Activated B cell treated with CpG ODN at 0.5 μM for 24 hours (primary cell): Measurements from ENCODE around the gene MEA1. TPM values are rescaled to one million over a fixed set of nuclear protein-coding genes. Genes with fewer than 3 reads are reported as not detected.

ENCODE experiments used
- ATAC-seq: fragments of 200-7000 bp; cut with Tn5 transposase; one replicate; pipeline ENCODE4 v1.10.0; 2021; ENCODE audit warnings: low read depth, mild to moderate bottlenecking, moderate library complexity
- CTCF ChIA-PET: fragments of 350-600 bp; sonication (Branson Sonifier 250); formaldehyde crosslinking; loops from one replicate; lab custom pipeline; 2021; ENCODE audit warnings: antibody characterized with exemption; lab: Charles Lee
- POLR2A ChIA-PET: fragments of 350-600 bp; sonication (Branson Sonifier 250); formaldehyde crosslinking; loops from one replicate; lab custom pipeline; 2021; ENCODE audit warnings: antibody characterized with exemption; lab: Charles Lee
- DNase-seq: peaks from one replicate; pipeline ENCODE4 v3.0.0; 2022
- H3K27ac Mint-ChIP-seq: one replicate; pipeline ENCODE4 v1.8.0; 2020; ENCODE audit warnings: mixed read lengths
- H3K27me3 Mint-ChIP-seq: one replicate; pipeline ENCODE4 v1.8.0; 2021; ENCODE audit warnings: mixed read lengths
- H3K36me3 Mint-ChIP-seq: one replicate; pipeline ENCODE4 v1.8.0; 2021; ENCODE audit warnings: low read depth, mixed read lengths
- H3K4me1 Mint-ChIP-seq: one replicate; pipeline ENCODE4 v1.8.0; 2021; ENCODE audit warnings: mixed read lengths
- H3K4me3 Mint-ChIP-seq: one replicate; pipeline ENCODE4 v1.8.0; 2020; ENCODE audit warnings: mild to moderate bottlenecking, mixed read lengths
- H3K9me3 Mint-ChIP-seq: one replicate; pipeline ENCODE4 v1.8.0; 2020; ENCODE audit warnings: mixed read lengths
- intact Hi-C: fragments of 100-400 bp; cut with micrococcal nuclease; formaldehyde crosslinking; loops from one replicate; pipeline ENCODE4 v1.15.1; 2024
- total RNA-seq: library from RNA; stranded (reverse); gene quantifications from 2 replicates; pipeline ENCODE4 v1.2.3, GENCODE V29; 2022
- TF ChIP-seq, protein P1 (sequence below): fragments of 200-600 bp; IDR thresholded peaks from one replicate; pipeline ENCODE4 v1.8.0; 2022; ENCODE audit warnings: antibody characterized with exemption, mild to moderate bottlenecking

Gene MEA1
- total RNA-seq, 1 donor from 2014 or later: 44.4 TPM

DNA sequence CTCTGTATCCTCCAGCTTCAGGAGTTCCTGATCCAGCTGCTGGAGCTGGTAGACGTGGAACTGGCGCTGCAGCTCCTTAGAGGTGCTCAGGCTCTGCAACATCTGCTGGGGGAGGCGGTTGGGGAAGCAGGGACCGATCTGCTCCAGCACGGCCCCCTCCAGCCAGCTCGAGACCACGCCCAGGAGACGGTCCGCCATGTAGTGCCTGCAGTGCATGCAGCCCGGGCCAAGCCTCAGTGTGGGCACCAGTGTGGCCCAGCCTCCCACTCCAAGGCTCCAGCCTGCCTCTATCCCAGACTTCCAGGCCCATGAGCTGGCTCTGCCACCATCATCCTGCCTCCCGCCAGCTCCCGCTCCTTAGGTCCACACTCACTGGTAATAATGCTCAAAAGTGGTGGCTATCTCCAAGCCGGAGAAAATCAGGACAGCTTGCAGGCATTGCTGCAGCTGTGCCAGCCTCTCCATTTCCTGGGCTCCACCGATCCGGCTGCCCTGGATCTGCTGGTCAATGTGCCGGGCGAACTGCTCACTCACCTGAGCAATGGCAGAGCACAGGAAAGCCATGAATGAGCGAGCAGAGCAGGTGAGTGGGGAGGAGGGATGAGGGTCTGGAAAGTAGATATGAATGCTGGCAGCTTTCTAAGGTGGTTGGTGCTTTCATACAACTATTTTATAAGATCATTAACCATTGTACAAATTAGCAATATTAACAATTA lies 27.0 kb upstream of the MEA1 start:
- ChIA-PET POLR2A (no interaction called here), CTCF (no interaction called here)
- intact Hi-C loops: no loop called here
- H3K27me3 Mint-ChIP-seq: no peaks in the 10 kb centered on the region
- DNase-seq (no peak), ATAC-seq (no peak)
- peaks cover 71% of the 10 kb centered on the region for H3K36me3 Mint-ChIP-seq
- H3K4me3 Mint-ChIP-seq: no peak overlapping the region
- no peak overlapping the region for H3K27ac Mint-ChIP-seq
- H3K9me3 Mint-ChIP-seq: no peaks in the 10 kb centered on the region
- H3K4me1 Mint-ChIP-seq: no peaks in the 10 kb centered on the region
- TF ChIP-seq, protein P1, sequence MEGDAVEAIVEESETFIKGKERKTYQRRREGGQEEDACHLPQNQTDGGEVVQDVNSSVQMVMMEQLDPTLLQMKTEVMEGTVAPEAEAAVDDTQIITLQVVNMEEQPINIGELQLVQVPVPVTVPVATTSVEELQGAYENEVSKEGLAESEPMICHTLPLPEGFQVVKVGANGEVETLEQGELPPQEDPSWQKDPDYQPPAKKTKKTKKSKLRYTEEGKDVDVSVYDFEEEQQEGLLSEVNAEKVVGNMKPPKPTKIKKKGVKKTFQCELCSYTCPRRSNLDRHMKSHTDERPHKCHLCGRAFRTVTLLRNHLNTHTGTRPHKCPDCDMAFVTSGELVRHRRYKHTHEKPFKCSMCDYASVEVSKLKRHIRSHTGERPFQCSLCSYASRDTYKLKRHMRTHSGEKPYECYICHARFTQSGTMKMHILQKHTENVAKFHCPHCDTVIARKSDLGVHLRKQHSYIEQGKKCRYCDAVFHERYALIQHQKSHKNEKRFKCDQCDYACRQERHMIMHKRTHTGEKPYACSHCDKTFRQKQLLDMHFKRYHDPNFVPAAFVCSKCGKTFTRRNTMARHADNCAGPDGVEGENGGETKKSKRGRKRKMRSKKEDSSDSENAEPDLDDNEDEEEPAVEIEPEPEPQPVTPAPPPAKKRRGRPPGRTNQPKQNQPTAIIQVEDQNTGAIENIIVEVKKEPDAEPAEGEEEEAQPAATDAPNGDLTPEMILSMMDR: no peak

DNA sequence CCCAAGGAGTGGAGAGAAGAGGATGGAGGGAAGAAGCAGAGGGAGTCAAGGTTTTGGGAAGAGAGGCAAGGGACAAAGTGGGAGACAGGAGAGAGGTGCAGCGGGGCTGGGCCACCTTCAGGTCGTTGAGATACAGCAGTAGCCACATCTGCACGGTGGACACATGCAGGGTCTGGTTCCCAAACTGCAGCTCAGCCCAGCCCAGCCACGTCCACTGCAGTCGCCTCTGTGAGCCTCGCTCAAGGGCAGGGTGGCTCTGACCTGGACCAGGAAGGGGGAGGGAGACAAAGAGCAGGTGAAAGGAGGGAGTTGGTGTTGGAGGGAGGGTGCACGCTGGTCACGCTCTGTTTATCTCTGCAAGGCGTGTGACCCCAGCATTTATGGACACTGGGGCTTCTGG lies 25.0 kb upstream of the MEA1 start:
- ChIA-PET POLR2A (no interaction called here), CTCF (no interaction called here)
- Mint-ChIP-seq H3K4me1 (no peaks in the 10 kb centered on the region), H3K27ac (no peak overlapping the region), H3K27me3 (no peaks in the 10 kb centered on the region), H3K9me3 (no peaks in the 10 kb centered on the region), H3K36me3 (peaks cover 72% of the 10 kb centered on the region), H3K4me3 (no peak overlapping the region)
- DNase-seq (no peak), ATAC-seq (no peak)
- TF ChIP-seq, protein P1: no peak
- intact Hi-C loops: no loop called here

DNA sequence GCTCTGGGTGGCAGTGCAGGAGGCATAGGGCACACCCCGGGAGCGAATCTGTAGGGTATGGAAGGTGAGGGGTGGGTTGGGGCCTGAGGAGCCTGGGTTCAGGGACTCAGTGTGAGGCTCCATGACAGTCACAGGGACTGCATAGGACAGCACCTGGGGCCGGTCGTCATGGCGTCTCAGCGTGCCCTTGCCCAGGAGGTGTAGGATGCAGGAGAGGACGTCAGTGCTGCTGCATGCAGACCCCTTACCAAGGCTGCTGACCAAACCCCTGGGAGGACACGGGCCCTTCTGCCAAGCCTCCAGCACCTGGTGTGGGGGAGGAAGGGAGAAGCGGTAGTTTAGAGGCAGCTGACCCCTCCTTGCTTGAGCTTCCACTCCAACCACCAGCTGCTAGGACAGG lies 24.0 kb upstream of the MEA1 start:
- TF ChIP-seq, protein P1: no peak
- Mint-ChIP-seq H3K4me1 (no peaks in the 10 kb centered on the region), H3K9me3 (no peaks in the 10 kb centered on the region), H3K27me3 (no peaks in the 10 kb centered on the region), H3K27ac (no peak overlapping the region), H3K36me3 (peaks cover 68% of the 10 kb centered on the region), H3K4me3 (no peak overlapping the region)
- ChIA-PET POLR2A (interaction anchor here (0.5 kb wide), 1 partner anchor 59 kb away, joined by 3 read pairs; the partner anchor contains the start of gene PEX6), CTCF (no interaction called here)
- intact Hi-C loops: no loop called here
- DNase-seq: no peak
- no peak for ATAC-seq

DNA sequence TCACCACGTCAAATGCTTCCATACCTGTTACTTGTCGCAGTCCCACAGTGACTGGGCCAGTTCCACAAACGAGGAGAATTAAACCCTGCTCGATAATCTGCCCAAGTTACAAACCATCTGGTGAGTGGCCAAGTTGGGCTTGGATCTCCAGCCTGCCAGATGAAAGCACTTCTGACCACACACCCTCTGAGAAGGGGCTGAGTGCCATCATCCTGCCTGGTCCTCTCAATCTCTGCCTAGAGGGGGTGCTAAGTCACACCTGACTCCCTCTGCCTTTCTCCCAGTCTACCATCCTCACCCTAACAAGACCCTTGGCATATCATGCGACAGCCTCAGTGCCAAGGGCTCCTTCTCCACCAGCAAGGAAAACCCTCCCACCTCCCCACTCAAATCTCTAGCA lies 23.5 kb upstream of the MEA1 start:
- intact Hi-C loops: no loop called here
- Mint-ChIP-seq H3K4me3 (no peak overlapping the region), H3K4me1 (no peaks in the 10 kb centered on the region), H3K36me3 (peaks cover 66% of the 10 kb centered on the region), H3K9me3 (no peaks in the 10 kb centered on the region), H3K27me3 (no peaks in the 10 kb centered on the region), H3K27ac (no peak overlapping the region)
- ChIA-PET POLR2A (no interaction called here), CTCF (no interaction called here)
- ATAC-seq: no peak
- TF ChIP-seq, protein P1: no peak
- DNase-seq: no peak

DNA sequence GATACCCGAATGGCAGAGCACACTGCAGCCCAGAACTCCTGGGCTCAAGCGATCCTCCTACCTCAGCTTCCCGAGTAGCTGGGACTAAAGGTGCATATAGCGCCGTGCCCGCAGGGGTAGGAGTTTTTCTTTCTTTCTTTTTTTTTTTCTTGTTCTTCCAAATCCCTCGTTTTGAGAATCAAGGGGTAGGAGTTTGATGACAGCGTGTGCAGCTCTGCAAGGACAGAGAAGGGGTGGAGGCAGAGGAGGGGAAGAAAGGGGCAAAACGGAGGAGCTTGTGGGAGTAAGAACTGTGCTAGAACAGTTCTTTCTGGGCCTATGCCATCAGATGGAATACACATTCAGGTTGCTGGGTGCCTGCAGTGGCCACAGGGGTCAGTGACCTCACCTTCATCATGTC lies 23.0 kb upstream of the MEA1 start:
- intact Hi-C loops: no loop called here
- Mint-ChIP-seq H3K4me1 (no peaks in the 10 kb centered on the region), H3K9me3 (no peaks in the 10 kb centered on the region), H3K4me3 (no peak overlapping the region), H3K27me3 (no peaks in the 10 kb centered on the region), H3K36me3 (peaks cover 69% of the 10 kb centered on the region), H3K27ac (no peak overlapping the region)
- ChIA-PET POLR2A (interaction anchor here (0.6 kb wide), 1 partner anchor 76 kb away, joined by 4 read pairs; no protein-coding TSS in a partner anchor), CTCF (no interaction called here)
- DNase-seq: no peak
- TF ChIP-seq, protein P1: no peak
- ATAC-seq: no peak
